Skeletal muscle satellite cell (primary cell): ENCODE data around the gene GMDS.
A peak's percentile ranks its signal among the peaks of the same experiment; 100 is the strongest.

Experiments used
- H3K27me3 ChIP-seq: 2 replicates; pipeline ENCODE4 v1.7.0; 2013; ENCODE audit warnings: low read length; ENCODE audit not compliant: control insufficient read depth, insufficient read depth
- H3K36me3 ChIP-seq: 2 replicates; pipeline ENCODE4 v1.7.0; 2013; ENCODE audit warnings: mild to moderate bottlenecking, control low read depth, low read length; ENCODE audit not compliant: insufficient read depth
- H3K4me1 ChIP-seq: 2 replicates; pipeline ENCODE4 v1.7.0; 2013; ENCODE audit warnings: low read length; ENCODE audit not compliant: control insufficient read depth, insufficient read depth
- H3K4me2 ChIP-seq: 2 replicates; pipeline ENCODE4 v1.7.0; 2013; ENCODE audit warnings: mild to moderate bottlenecking, low read length
- H3K4me3 ChIP-seq: 2 replicates; pipeline ENCODE4 v1.7.0; 2013; ENCODE audit warnings: low read length
- H3K9ac ChIP-seq: 2 replicates; pipeline ENCODE4 v1.7.0; 2013; ENCODE audit warnings: mild to moderate bottlenecking, low read depth, low read length, moderate library complexity
- H3K9me3 ChIP-seq: replicated peaks from 2 replicates; pipeline ENCODE4 v1.7.0; 2013; ENCODE audit warnings: mild to moderate bottlenecking, control low read depth, low read length

GMDS gene

DNA sequence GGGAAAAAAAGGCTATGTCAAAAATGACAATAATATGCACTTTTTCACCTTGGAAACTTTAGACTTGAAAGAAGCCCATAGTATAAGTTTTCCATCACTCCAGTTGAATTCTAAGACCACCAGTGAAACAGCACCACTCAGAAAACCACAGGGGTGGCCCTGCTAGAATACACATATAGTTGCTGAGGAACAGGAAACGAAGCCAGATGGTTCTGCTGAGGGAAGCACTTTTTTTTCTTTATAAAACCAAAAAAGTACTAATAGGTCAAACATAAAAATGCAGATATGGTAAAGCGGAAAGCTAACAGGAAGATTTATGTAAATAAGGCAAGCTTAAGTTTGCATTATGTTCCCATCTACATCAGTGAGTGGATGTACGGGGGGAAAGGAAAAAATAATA is 331.8 kb downstream of the GMDS start:
- H3K9ac ChIP-seq, result no peak overlapping the region
- peaks cover 40% of the 10 kb centered on the region for H3K4me1 ChIP-seq
- no peak overlapping the region for H3K4me2 ChIP-seq
- H3K9me3 ChIP-seq, result no peaks in the 10 kb centered on the region
- H3K27me3 ChIP-seq, result no peaks in the 10 kb centered on the region
- no peaks in the 10 kb centered on the region for H3K36me3 ChIP-seq
- no peak overlapping the region for H3K4me3 ChIP-seq

GRCh38 chr6:1912731-1913130 is 332.7 kb downstream of the GMDS start:
- Histone ChIP-seq H3K4me3 (no peak overlapping the region), H3K9me3 (no peaks in the 10 kb centered on the region), H3K9ac (no peak overlapping the region), H3K4me2 (no peak overlapping the region), H3K27me3 (no peaks in the 10 kb centered on the region), H3K36me3 (no peaks in the 10 kb centered on the region), H3K4me1 (peaks cover 33% of the 10 kb centered on the region)

GRCh38 chr6:1911474-1911873 is 333.9 kb downstream of the GMDS start:
- H3K9me3 ChIP-seq, result no peaks in the 10 kb centered on the region
- no peak overlapping the region for H3K4me3 ChIP-seq
- peak overlapping the region; percentile 56 for H3K4me2 ChIP-seq
- no peaks in the 10 kb centered on the region for H3K27me3 ChIP-seq
- no peaks in the 10 kb centered on the region for H3K36me3 ChIP-seq
- peaks cover 20% of the 10 kb centered on the region for H3K4me1 ChIP-seq
- H3K9ac ChIP-seq, result no peak overlapping the region

DNA sequence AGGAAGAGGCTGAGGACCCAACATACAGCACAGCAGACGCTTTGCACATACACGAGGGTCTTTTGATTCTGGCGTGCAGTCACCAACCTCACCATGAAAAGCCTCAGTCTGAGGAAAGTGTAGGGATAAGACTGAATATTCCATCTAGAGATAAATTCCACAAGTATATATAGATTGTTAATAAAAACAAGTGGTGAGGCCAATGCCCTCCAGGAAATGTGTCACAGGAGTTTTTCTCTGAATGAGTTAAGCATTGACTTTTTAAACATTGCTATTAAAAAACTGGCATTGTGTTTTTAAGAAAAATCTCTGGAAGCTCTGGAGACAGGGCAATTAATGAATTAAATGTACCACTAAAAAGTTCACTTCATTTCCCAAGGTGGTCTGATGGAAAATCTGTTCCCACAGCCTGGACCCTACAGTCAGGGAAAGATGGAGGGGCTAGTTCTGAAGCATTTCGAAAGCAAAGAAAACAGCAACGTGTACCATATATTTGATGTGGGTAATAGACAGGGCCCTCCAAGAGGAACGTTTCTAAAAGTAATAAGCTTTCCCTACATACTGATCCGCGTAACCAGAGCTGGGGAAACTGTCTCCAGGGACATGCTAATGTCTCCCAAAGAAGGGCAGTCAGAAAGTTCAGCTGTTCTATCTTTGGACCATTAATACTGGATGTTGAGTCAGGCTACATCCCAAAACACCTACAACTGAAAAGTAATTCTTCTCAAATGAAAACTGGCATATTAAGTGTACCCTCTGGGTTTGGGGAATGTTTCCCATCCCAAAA is 334.6 kb downstream of the GMDS start:
- Histone ChIP-seq H3K27me3 (no peaks in the 10 kb centered on the region), H3K9ac (peak overlapping the region; percentile 14), H3K36me3 (no peaks in the 10 kb centered on the region), H3K4me3 (peak overlapping the region; percentile 2), H3K4me2 (peak overlapping the region; percentile 56), H3K4me1 (peaks cover 16% of the 10 kb centered on the region), H3K9me3 (no peaks in the 10 kb centered on the region)

- H3K36me3 ChIP-seq, result no peaks in the 10 kb centered on the region
- no peak overlapping the region for H3K4me2 ChIP-seq
- H3K4me1 ChIP-seq, result peaks cover 16% of the 10 kb centered on the region
- H3K4me3 ChIP-seq, result no peak overlapping the region
- H3K9ac ChIP-seq, result no peak overlapping the region
- H3K27me3 ChIP-seq, result no peaks in the 10 kb centered on the region
- no peaks in the 10 kb centered on the region for H3K9me3 ChIP-seq
Observed at GRCh38 chr6:1908784-1909183, 336.6 kb downstream of the GMDS start.

- Histone ChIP-seq H3K4me2 (no peak overlapping the region), H3K4me1 (peaks cover 14% of the 10 kb centered on the region), H3K36me3 (no peaks in the 10 kb centered on the region), H3K9me3 (no peaks in the 10 kb centered on the region), H3K27me3 (no peaks in the 10 kb centered on the region), H3K4me3 (no peak overlapping the region), H3K9ac (no peak overlapping the region)
Observed at GRCh38 chr6:1906609-1907008, 338.8 kb downstream of the GMDS start.

DNA sequence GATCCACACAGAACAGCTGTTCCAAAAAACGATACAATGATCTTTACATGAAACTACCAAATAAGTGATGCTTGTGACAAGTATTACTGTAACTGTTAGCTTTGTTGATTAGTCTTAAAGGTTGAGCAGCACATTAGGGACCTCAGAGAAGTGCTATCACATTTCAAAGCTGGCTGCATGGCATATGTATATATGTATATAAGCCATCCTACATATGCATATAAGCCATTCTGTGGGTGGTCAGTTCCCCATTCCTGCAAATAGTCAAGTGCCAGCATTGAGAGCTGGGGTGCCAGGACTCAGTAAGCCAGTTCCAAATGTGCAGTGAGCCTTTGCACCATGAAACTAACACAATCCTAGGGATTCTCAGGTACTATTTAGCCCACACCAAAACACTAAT is 339.4 kb downstream of the GMDS start:
- Histone ChIP-seq H3K4me2 (no peak overlapping the region), H3K27me3 (no peaks in the 10 kb centered on the region), H3K9ac (no peak overlapping the region), H3K4me3 (no peak overlapping the region), H3K9me3 (no peaks in the 10 kb centered on the region), H3K36me3 (no peaks in the 10 kb centered on the region), H3K4me1 (peaks cover 9% of the 10 kb centered on the region)

- no peak overlapping the region for H3K4me2 ChIP-seq
- H3K9me3 ChIP-seq, result no peaks in the 10 kb centered on the region
Observed at GRCh38 chr6:1904898-1905297, 340.5 kb downstream of the GMDS start.

DNA sequence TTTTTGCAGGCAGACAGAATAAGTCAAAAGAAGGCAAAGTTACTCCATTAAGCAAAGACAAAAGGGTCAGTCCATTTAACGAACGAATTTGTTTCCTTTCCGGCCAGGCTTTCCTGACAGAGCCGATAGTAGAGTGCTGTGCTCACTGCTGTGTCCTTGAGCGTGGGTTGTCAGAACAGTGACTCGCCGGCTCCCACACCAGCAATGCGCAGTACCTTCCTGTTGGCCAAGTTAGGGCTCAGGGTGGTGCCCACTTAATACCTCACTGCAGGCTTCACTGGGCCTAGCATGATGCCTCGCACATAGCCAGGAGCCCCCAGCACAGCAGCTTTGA is 341.0 kb downstream of the GMDS start:
- no peaks in the 10 kb centered on the region for H3K27me3 ChIP-seq
- H3K9ac ChIP-seq, result no peak overlapping the region
- no peak overlapping the region for H3K4me2 ChIP-seq
- H3K4me3 ChIP-seq, result no peak overlapping the region
- H3K9me3 ChIP-seq, result no peaks in the 10 kb centered on the region
- H3K36me3 ChIP-seq, result no peaks in the 10 kb centered on the region
- no peaks in the 10 kb centered on the region for H3K4me1 ChIP-seq

More at GRCh38 chr6:1904898-1905297, 340.5 kb downstream of the GMDS start:
- H3K4me3 ChIP-seq, result no peak overlapping the region
- H3K9ac ChIP-seq, result no peak overlapping the region
- H3K27me3 ChIP-seq, result no peaks in the 10 kb centered on the region
- no peaks in the 10 kb centered on the region for H3K36me3 ChIP-seq
- H3K4me1 ChIP-seq, result no peaks in the 10 kb centered on the region

- Histone ChIP-seq H3K4me3 (no peak overlapping the region), H3K4me2 (no peak overlapping the region), H3K27me3 (no peaks in the 10 kb centered on the region), H3K36me3 (no peaks in the 10 kb centered on the region), H3K9ac (no peak overlapping the region), H3K4me1 (no peaks in the 10 kb centered on the region), H3K9me3 (no peaks in the 10 kb centered on the region)
Observed at GRCh38 chr6:1903780-1904465, 341.5 kb downstream of the GMDS start.

GRCh38 chr6:1901556-1901955 is 343.8 kb downstream of the GMDS start:
- Histone ChIP-seq H3K36me3 (no peaks in the 10 kb centered on the region), H3K9me3 (no peaks in the 10 kb centered on the region), H3K4me2 (no peak overlapping the region), H3K4me1 (no peaks in the 10 kb centered on the region), H3K9ac (no peak overlapping the region), H3K4me3 (no peak overlapping the region), H3K27me3 (no peaks in the 10 kb centered on the region)

- H3K36me3 ChIP-seq, result no peaks in the 10 kb centered on the region
- H3K9me3 ChIP-seq, result no peaks in the 10 kb centered on the region
- no peaks in the 10 kb centered on the region for H3K27me3 ChIP-seq
- no peak overlapping the region for H3K9ac ChIP-seq
- no peak overlapping the region for H3K4me3 ChIP-seq
- peaks cover 5% of the 10 kb centered on the region for H3K4me1 ChIP-seq
- no peak overlapping the region for H3K4me2 ChIP-seq
Observed at GRCh38 chr6:1896897-1897296, 348.5 kb downstream of the GMDS start.
